GM23248 (cell line): Measurements from ENCODE around the gene LINC00237. TPM values are rescaled to one million over a fixed set of nuclear protein-coding genes. Genes with fewer than 3 reads are reported as not detected.

Experiments used
- DNase-seq: peaks from one replicate; pipeline ENCODE4 v3.0.0-alpha.2; 2015
- H2AFZ ChIP-seq: fragments of 200-600 bp; sonication (generic); 2 replicates; pipeline ENCODE4 v1.6.1; 2016; ENCODE audit warnings: antibody characterized with exemption
- H3F3A ChIP-seq: fragments of 200-600 bp; sonication (generic); 2 replicates; pipeline ENCODE4 v1.6.1; 2016; ENCODE audit warnings: mild to moderate bottlenecking, antibody characterized with exemption, mixed run types; ENCODE audit not compliant: insufficient read depth
- H3K27ac ChIP-seq: fragments of 200-600 bp; sonication (generic); 2 replicates; pipeline ENCODE4 v1.5.1; 2016; ENCODE audit warnings: mild to moderate bottlenecking
- H3K27me3 ChIP-seq: fragments of 200-600 bp; sonication (generic); replicated peaks from 2 replicates; pipeline ENCODE4 v1.6.1; 2016; ENCODE audit warnings: mild to moderate bottlenecking; ENCODE audit not compliant: insufficient read depth
- H3K36me3 ChIP-seq: fragments of 200-600 bp; sonication (generic); 2 replicates; pipeline ENCODE4 v1.6.1; 2016; ENCODE audit warnings: low read depth, mild to moderate bottlenecking
- H3K4me1 ChIP-seq: fragments of 200-600 bp; sonication (generic); 2 replicates; pipeline ENCODE4 v1.6.1; 2016; ENCODE audit warnings: mild to moderate bottlenecking; ENCODE audit not compliant: insufficient read depth
- H3K4me2 ChIP-seq: fragments of 200-600 bp; sonication (generic); one replicate; pipeline ENCODE4 v1.6.1; 2016; ENCODE audit warnings: mild to moderate bottlenecking; ENCODE audit not compliant: unreplicated experiment
- H3K4me3 ChIP-seq: fragments of 200-600 bp; sonication (generic); 2 replicates; pipeline ENCODE4 v1.5.1; 2016; ENCODE audit warnings: mild to moderate bottlenecking
- H3K79me2 ChIP-seq: fragments of 200-600 bp; sonication (generic); 2 replicates; pipeline ENCODE4 v1.6.1; 2016; ENCODE audit warnings: mild to moderate bottlenecking; ENCODE audit not compliant: insufficient read depth
- H3K9ac ChIP-seq: fragments of 200-600 bp; sonication (generic); 2 replicates; pipeline ENCODE4 v1.6.1; 2016; ENCODE audit warnings: mild to moderate bottlenecking
- H3K9me2 ChIP-seq: fragments of 200-600 bp; sonication (generic); 2 replicates; pipeline ENCODE4 v1.6.1; 2016; ENCODE audit warnings: mixed run types, mild to moderate bottlenecking, moderate library complexity; ENCODE audit not compliant: insufficient read depth
- H3K9me3 ChIP-seq: fragments of 200-600 bp; sonication (generic); one replicate; pipeline ENCODE4 v1.6.1; 2017; ENCODE audit warnings: low read depth
- H4K20me1 ChIP-seq: fragments of 200-600 bp; sonication (generic); 2 replicates; pipeline ENCODE4 v1.6.0; 2016; ENCODE audit not compliant: insufficient read depth
- EZH2 ChIP-seq: fragments of 200-600 bp; sonication (generic); IDR thresholded peaks from 2 replicates; pipeline ENCODE4 v1.6.1; 2018; ENCODE audit warnings: antibody characterized with exemption, mild to moderate bottlenecking; ENCODE audit not compliant: insufficient read depth, poor library complexity, severe bottlenecking
- EZH2phosphoT487 ChIP-seq: fragments of 200-600 bp; sonication (generic); IDR thresholded peaks from 2 replicates; pipeline ENCODE4 v1.6.1; 2018; ENCODE audit warnings: antibody characterized with exemption, moderate library complexity, mild to moderate bottlenecking, low read depth; ENCODE audit not compliant: insufficient read depth
- WGBS, 2 experiments: methylation state at CpG; one replicate each; pipeline ENCODE4 v1.1.6; 2015 to 2017; ENCODE audit warnings: low lambda C conversion rate in 2 of 2, low coverage in 1 of 2; ENCODE audit errors: missing lambda C conversion rate in 2 of 2; 5-methylcytosine and 5-hydroxymethylcytosine counted together
- in situ Hi-C: fragments of 300-500 bp; cut with MboI; formaldehyde crosslinking; loops from 2 replicates; pipeline ENCODE4 v1.15.0; 2020
- polyA plus RNA-seq: library from polyadenylated mRNA; unstranded; fragments of >200 nt; fragmentation: Nextera tagmentation; extraction: Ambion mirVana; gene quantifications from 2 replicates; pipeline ENCODE4 v1.2.1, GENCODE V29; 2016
- small RNA-seq: library from RNA; depleted of rRNA; stranded (forward); fragments of <200 nt; gene quantifications from one replicate; pipeline ENCODE3, GENCODE V24; 2014; ENCODE audit warnings: low read depth, low replicate concordance
- total RNA-seq: library from RNA; depleted of rRNA; stranded (reverse); fragments of >200 nt; shearing (Covaris generic); gene quantifications from 2 replicates; pipeline ENCODE4 v1.2.3, GENCODE V29; 2014; rRNA removed

The LINC00237 gene
- total and polyA plus RNA-seq, 2 experiments from 2014 or later = not detected

GRCh38 chr20:21047981-21048380, 58.2 kb downstream of the LINC00237 start:
- TF ChIP-seq EZH2 = no peak
- in situ Hi-C loops = no loop called here
- Histone ChIP-seq H3K27me3 (peaks cover 5% of the 10 kb centered on the region; the same call in 1 of the 2 replicates), H3K9me3 (no peaks in the 10 kb centered on the region), H3K9me2 (no peaks in the 10 kb centered on the region), H3K4me2 (no peak overlapping the region), H3K27ac (no peak overlapping the region), H3F3A (no peaks in the 10 kb centered on the region), H3K36me3 (no peaks in the 10 kb centered on the region), H4K20me1 (no peaks in the 10 kb centered on the region), H2AFZ (no peak overlapping the region), H3K4me1 (no peaks in the 10 kb centered on the region), H3K4me3 (no peak overlapping the region), H3K79me2 (no peaks in the 10 kb centered on the region), H3K9ac (no peak overlapping the region)
- peak; percentile 3 for DNase-seq
- 40 to 50% methylated on average over 6 of the region's 6 CpGs for WGBS, 2 experiments

GRCh38 chr20:21046413-21047070, 59.6 kb downstream of the LINC00237 start:
- H4K20me1 ChIP-seq = no peaks in the 10 kb centered on the region
- H3K4me3 ChIP-seq = no peak overlapping the region
- no peaks in the 10 kb centered on the region for H3K36me3 ChIP-seq
- H3K9ac ChIP-seq = no peak overlapping the region
- in situ Hi-C loops = no loop called here
- DNase-seq = no peak
- TF ChIP-seq EZH2 (no peak), EZH2phosphoT487 (no peak)
- peaks cover 5% of the 10 kb centered on the region; the same call in 1 of the 2 replicates for H3K27me3 ChIP-seq
- no peaks in the 10 kb centered on the region for H3K9me2 ChIP-seq
- WGBS, 2 experiments = 0 to 5% methylated on average over 2 of the region's 2 CpGs
- H3F3A ChIP-seq = no peaks in the 10 kb centered on the region
- no peaks in the 10 kb centered on the region for H3K9me3 ChIP-seq
- no peak overlapping the region for H2AFZ ChIP-seq
- no peaks in the 10 kb centered on the region for H3K4me1 ChIP-seq
- no peaks in the 10 kb centered on the region for H3K79me2 ChIP-seq
- H3K27ac ChIP-seq = no peak overlapping the region
- H3K4me2 ChIP-seq = no peak overlapping the region

Small RNA genes lying within 50 kb of the gene (small RNA-seq; reads per million reads assigned to genes)
- not detected for gene RNA5SP477

Other genes with a start within 250 kb of the LINC00237 start
- 24.5 and 35.9 TPM in 2 replicates for gene KIZ, start 19.7 kb upstream of the LINC00237 start, total RNA-seq
- 15.2 and 15.4 TPM in 2 replicates for gene KIZ, start 19.7 kb upstream of the LINC00237 start, polyA plus RNA-seq
- gene XRN2, start 197.0 kb upstream of the LINC00237 start, total RNA-seq = 78.9 and 80.9 TPM in 2 replicates
- gene XRN2, start 197.0 kb upstream of the LINC00237 start, polyA plus RNA-seq = 54.3 and 55.0 TPM in 2 replicates